Sigmoid colon (tissue), 7 donors: ENCODE results near the gene DOCK8. TPM values are rescaled to one million over a fixed set of nuclear protein-coding genes. Genes with fewer than 3 reads are reported as not detected.

Source experiments
- DNase-seq: peaks from one replicate; pipeline ENCODE4 v3.0.0-alpha.2; 2019
- H3K27ac ChIP-seq, 4 donors: fragments of 200-600 bp; sonication (generic); one replicate each; pipeline ENCODE4 v1.5.1; 2016 to 2019; ENCODE audit warnings: mild to moderate bottlenecking in 1 of 4
- H3K27me3 ChIP-seq, 3 donors: fragments of 200-600 bp; sonication (generic); one replicate each; pipeline ENCODE4 v1.5.1; 2019; ENCODE audit warnings: mild to moderate bottlenecking in 1 of 3
- H3K36me3 ChIP-seq, 4 donors: fragments of 200-600 bp; sonication (generic); one replicate each; pipeline ENCODE4 v1.5.1; 2016 to 2019
- H3K4me1 ChIP-seq, 4 donors: fragments of 200-600 bp; sonication (generic); one replicate each; pipeline ENCODE4 v1.5.1; 2017 to 2019
- H3K4me3 ChIP-seq, 4 donors: fragments of 200-600 bp; sonication (generic); one replicate each; pipeline ENCODE4 v1.5.1; 2017 to 2019; ENCODE audit warnings: mild to moderate bottlenecking in 2 of 4, moderate library complexity in 1 of 4
- H3K9me3 ChIP-seq, 4 donors: fragments of 200-600 bp in 3 of 4; sonication (generic) in 3 of 4; one replicate each; pipeline versions ENCODE4 v1.5.1 to v1.6.1; 2013 to 2019
- CTCF ChIP-seq, 4 experiments: fragments of 450-650 bp in 3 of 4; fragments of 200-600 bp in 1 of 4; IDR thresholded peaks; one replicate each; pipeline ENCODE4 v1.5.1; 2016 to 2019; ENCODE audit warnings: antibody characterized with exemption in 4 of 4, mild to moderate bottlenecking in 3 of 4, moderate library complexity in 2 of 4
- EP300 ChIP-seq, 4 donors: sonication (generic); formaldehyde crosslinking; IDR thresholded peaks; one replicate each; pipeline ENCODE4 v1.6.1; 2017; ENCODE audit warnings: antibody characterized with exemption in 4 of 4
- POLR2A ChIP-seq, 2 donors: fragments of 450-650 bp; IDR thresholded peaks; one replicate each; pipeline ENCODE4 v1.6.1; 2016; ENCODE audit warnings: antibody characterized with exemption in 2 of 2, mild to moderate bottlenecking in 2 of 2, moderate library complexity in 2 of 2
- POLR2AphosphoS5 ChIP-seq, 4 donors: sonication (generic); formaldehyde crosslinking; IDR thresholded peaks; one replicate each; pipeline ENCODE4 v1.6.1; 2017; ENCODE audit warnings: antibody characterized with exemption in 4 of 4
- WGBS, 2 donors: extraction: QIAGEN DNeasy Blood & Tissue Kit; methylation state at CpG; one replicate each; pipeline ENCODE4 v1.1.7; 2013; 5-methylcytosine and 5-hydroxymethylcytosine counted together
- intact Hi-C: fragments of 100-400 bp; cut with DNase I; formaldehyde crosslinking; loops from one replicate; pipeline ENCODE4 v1.15.1; 2023
- polyA plus RNA-seq, 3 donors: library from polyadenylated mRNA; stranded (reverse); fragments of 200-250 nt; gene quantifications; one replicate each; pipeline ENCODE4 v1.2.3, GENCODE V29; 2013
- total RNA-seq, 4 donors: library from RNA; depleted of rRNA; stranded (reverse); fragments of >200 nt; gene quantifications; one replicate each; pipeline ENCODE4 v1.1.0, GENCODE V29; 2016
- donor health status: healthy with polysubstance abuse.
- donor health status: Bipolar disorder and iron deficiency.
- donor health status: healthy.

Gene DOCK8
- total and polyA plus RNA-seq, 7 donors, result 2.3 to 22.8 (median 6.4) TPM

DNA sequence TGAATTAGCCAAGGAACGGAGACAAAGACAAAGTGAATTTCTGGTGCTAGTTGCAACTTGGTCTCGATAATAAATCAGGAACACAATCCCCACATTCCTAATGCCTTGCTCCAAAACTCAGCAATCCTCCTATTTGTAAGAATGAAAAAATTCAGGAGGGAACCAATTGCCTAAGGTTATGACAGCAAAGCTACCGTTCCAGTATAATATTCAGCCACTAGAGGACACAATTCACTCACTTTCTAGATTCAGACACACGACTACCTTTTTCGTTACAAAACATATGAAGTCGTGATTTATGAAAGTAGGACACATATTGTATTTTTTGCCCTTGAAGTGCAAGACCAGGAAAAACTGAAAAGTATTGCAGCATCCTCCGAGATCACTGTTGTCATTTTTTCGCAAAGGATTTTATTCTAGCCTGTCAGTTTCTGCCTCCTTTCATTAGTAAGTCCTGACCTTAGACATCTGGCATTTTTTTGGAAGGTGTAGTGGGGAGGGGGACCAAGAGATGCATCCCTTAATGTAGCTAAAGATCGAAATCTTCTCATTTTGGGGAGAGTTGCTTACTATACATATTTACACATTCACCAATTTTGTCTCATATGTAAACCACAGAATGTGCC, 133.1 kb downstream of the DOCK8 start:
- Histone ChIP-seq H3K9me3 (no peaks in the 10 kb centered on the region), H3K4me1 (peaks cover 0 to 2% (median under 1%) of the 10 kb centered on the region in 4 donors), H3K36me3 (no peaks in the 10 kb centered on the region), H3K4me3 (no peak overlapping the region), H3K27ac (no peak overlapping the region), H3K27me3 (no peaks in the 10 kb centered on the region)
- intact Hi-C loops, result no loop called here
- no peak for DNase-seq
- 28 to 54% methylated on average over 9 of the region's 9 CpGs for WGBS, 2 donors
- TF ChIP-seq CTCF (IDR thresholded peaks at IDR 0.05), result peak; percentile 48 to 65 (median 57)
- no peak for TF ChIP-seq POLR2A (IDR thresholded peaks at IDR 0.05)

DNA sequence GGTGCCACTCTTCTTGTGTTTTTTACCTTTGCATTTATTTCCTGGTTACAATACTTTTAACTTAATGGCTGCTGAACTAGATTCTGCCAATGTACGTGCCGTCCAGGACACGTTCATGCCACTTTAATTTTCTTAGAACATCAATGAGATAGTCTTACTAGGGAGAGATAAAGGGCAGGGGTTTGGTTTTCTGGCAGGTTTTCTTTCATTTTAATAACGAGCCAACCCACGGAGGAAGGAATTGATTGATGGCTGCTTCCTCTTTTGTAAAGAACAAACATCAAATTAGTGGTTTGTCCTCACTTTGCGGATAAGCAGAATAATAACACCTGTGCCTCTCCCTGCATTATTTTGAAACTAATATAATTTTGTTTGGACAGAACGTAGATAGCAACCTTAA, 135.7 kb downstream of the DOCK8 start:
- Histone ChIP-seq H3K9me3 (no peaks in the 10 kb centered on the region), H3K4me1 (peaks cover 0 to 13% (median 8%) of the 10 kb centered on the region in 4 donors), H3K27ac (no peak overlapping the region), H3K4me3 (no peak overlapping the region), H3K27me3 (no peaks in the 10 kb centered on the region), H3K36me3 (no peaks in the 10 kb centered on the region)
- TF ChIP-seq POLR2A (IDR thresholded peaks at IDR 0.05) (no peak), CTCF (IDR thresholded peaks at IDR 0.05) (no peak), EP300 (IDR thresholded peaks at IDR 0.05) (no peak), POLR2AphosphoS5 (IDR thresholded peaks at IDR 0.05) (no peak)
- no peak for DNase-seq
- intact Hi-C loops, result no loop called here
- 28 to 46% methylated on average over 7 of the region's 7 CpGs for WGBS, 2 donors

- Histone ChIP-seq H3K36me3 (no peaks in the 10 kb centered on the region), H3K4me1 (peaks cover 0 to 13% (median 8%) of the 10 kb centered on the region in 4 donors), H3K27ac (no peak overlapping the region), H3K27me3 (no peaks in the 10 kb centered on the region), H3K9me3 (no peaks in the 10 kb centered on the region), H3K4me3 (no peak overlapping the region)
- intact Hi-C loops, result no loop called here
- no peak for DNase-seq
- TF ChIP-seq POLR2A (IDR thresholded peaks at IDR 0.05) (no peak), CTCF (IDR thresholded peaks at IDR 0.05) (no peak), POLR2AphosphoS5 (IDR thresholded peaks at IDR 0.05) (no peak), EP300 (IDR thresholded peaks at IDR 0.05) (no peak)
- 86 to 88% methylated on average over 5 of the region's 5 CpGs for WGBS, 2 donors
Observed at GRCh38 chr9:351916-352315, 137.3 kb downstream of the DOCK8 start.

DNA sequence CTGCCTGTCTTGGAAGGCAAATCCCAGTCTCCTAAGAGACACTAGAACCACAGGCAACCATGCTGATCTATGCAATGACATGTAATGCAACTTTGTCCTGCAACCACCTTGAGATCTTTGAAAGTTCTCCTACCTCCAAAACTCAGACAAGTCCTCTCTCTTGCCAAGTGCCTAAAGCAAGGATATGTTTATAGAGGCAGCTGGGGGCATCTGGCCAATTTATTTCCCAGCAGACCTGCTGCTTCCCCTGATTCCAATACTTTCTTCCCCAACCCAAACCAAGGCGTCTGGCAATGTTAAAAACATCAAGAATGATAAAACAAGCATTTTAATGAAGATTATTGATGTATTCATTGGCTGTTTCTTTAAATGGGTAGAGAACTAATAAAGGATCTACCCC, 138.4 kb downstream of the DOCK8 start:
- no peak overlapping the region for H3K27ac ChIP-seq
- intact Hi-C loops, result no loop called here
- peaks cover 0 to 13% (median 8%) of the 10 kb centered on the region in 4 donors for H3K4me1 ChIP-seq
- H3K36me3 ChIP-seq, result no peaks in the 10 kb centered on the region
- WGBS, 2 donors, result 54 to 79% methylated on average over 1 of the region's 1 CpG
- H3K9me3 ChIP-seq, result no peaks in the 10 kb centered on the region
- TF ChIP-seq POLR2AphosphoS5 (IDR thresholded peaks at IDR 0.05) (no peak), CTCF (IDR thresholded peaks at IDR 0.05) (no peak), POLR2A (IDR thresholded peaks at IDR 0.05) (no peak), EP300 (IDR thresholded peaks at IDR 0.05) (no peak)
- H3K4me3 ChIP-seq, result no peak overlapping the region
- no peak for DNase-seq
- H3K27me3 ChIP-seq, result no peaks in the 10 kb centered on the region

GRCh38 chr9:354453-354852, 139.8 kb downstream of the DOCK8 start:
- Histone ChIP-seq H3K36me3 (no peaks in the 10 kb centered on the region), H3K4me1 (peaks cover 0 to 13% (median 8%) of the 10 kb centered on the region in 4 donors), H3K9me3 (no peaks in the 10 kb centered on the region), H3K27me3 (no peaks in the 10 kb centered on the region), H3K27ac (no peak overlapping the region), H3K4me3 (no peak overlapping the region)
- TF ChIP-seq CTCF (IDR thresholded peaks at IDR 0.05), result no peak
- TF ChIP-seq POLR2AphosphoS5 (IDR thresholded peaks at IDR 0.05), result no peak
- TF ChIP-seq POLR2A (IDR thresholded peaks at IDR 0.05), result no peak
- no peak for TF ChIP-seq EP300 (IDR thresholded peaks at IDR 0.05)
- intact Hi-C loops, result no loop called here
- 77 to 79% methylated on average over 8 of the region's 8 CpGs for WGBS, 2 donors
- no peak for DNase-seq
